ENCODE data around the gene ST8SIA4.

DNA sequence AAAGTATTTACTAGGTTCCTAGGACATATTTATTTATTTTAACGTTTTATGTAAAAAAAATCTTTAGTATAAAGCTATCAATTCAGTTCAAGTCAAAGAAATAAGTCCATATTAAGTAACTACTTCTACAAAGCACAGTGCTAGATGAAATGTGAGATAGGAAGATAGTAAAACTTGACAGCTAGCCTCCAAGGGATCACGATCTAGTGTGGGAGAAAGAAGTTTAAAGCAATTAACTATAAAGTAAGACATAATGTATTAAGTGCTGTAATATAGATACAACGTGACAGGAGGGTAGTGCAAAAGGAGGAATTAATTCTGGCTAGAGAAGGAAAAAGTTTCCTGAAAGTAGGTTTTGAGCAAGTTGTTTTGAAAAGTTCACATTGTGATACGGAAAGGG, 134.9 kb downstream of the ST8SIA4 start:
- TF ChIP-seq, protein P1, sequence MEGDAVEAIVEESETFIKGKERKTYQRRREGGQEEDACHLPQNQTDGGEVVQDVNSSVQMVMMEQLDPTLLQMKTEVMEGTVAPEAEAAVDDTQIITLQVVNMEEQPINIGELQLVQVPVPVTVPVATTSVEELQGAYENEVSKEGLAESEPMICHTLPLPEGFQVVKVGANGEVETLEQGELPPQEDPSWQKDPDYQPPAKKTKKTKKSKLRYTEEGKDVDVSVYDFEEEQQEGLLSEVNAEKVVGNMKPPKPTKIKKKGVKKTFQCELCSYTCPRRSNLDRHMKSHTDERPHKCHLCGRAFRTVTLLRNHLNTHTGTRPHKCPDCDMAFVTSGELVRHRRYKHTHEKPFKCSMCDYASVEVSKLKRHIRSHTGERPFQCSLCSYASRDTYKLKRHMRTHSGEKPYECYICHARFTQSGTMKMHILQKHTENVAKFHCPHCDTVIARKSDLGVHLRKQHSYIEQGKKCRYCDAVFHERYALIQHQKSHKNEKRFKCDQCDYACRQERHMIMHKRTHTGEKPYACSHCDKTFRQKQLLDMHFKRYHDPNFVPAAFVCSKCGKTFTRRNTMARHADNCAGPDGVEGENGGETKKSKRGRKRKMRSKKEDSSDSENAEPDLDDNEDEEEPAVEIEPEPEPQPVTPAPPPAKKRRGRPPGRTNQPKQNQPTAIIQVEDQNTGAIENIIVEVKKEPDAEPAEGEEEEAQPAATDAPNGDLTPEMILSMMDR (IDR thresholded peaks at IDR 0.05 in 2 of 3, conservative IDR thresholded peaks at IDR 0.05 in 1 of 3; ENCODE audit: control insufficient read depth in 2 of 3, extremely low read depth in 1 of 3, insufficient read depth in 1 of 3, low read depth in 3 of 3, low read length in 3 of 3) = no peak
- TF ChIP-seq PKNOX1 (IDR thresholded peaks at IDR 0.05) (no peak), JUNB (IDR thresholded peaks at IDR 0.05) (no peak), TCF3 (IDR thresholded peaks at IDR 0.05; ENCODE audit: borderline replicate concordance, insufficient read depth, low read depth, low read length) (no peak), ESRRA (IDR thresholded peaks at IDR 0.05; ENCODE audit: low read length) (no peak)

Data from GM12878 (cell line).